ENCODE results near the gene SAG.

The SAG gene

DNA sequence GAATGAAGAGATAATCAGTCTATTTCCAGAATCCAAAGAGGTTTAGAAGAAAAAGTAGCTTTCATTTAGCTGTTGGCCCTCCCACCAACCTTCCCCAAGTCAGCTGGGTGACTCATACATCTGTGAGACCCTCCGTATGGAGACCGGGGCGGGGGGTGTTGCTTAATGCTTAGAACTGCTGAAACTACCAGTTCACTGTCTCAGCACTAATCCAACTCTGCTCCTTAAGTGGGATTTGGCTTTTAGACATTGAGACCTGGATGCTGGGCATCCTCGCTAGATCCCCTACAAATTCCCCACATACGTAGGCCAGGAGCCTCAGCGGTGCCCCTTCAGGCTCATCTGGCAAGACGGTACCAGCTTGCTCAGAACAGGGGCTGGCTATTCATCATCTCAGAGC is at the start of gene SAG:
Gene SAG, plus strand, starts transcription at position 252 of the 400 bp plus-strand sequence. CDS start 1,374 bp downstream, outside the sequence.
- no peak for FAIRE-seq
- no peak for DNase-seq (ENCODE audit: low spot score)

DNA sequence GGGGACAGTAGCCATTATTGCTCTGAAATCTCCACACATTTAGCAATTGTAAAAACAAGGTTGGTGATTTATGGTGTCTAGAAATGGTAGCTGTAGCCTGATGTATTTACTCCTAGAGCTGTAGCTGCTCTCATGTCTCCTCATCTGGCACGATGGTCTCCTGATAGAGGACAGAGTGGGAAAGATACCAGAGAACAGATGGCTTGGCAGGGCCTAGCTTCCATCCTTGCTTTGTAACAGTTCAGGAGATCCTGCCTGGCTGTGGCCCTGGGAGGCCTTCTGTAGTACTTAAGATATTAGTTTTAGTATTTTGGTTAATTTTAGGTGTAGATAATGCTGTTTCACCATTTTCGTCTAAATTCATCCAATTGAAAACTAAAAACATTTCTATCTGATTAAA is 49.4 kb upstream of the SAG start:
- DNase-seq (ENCODE audit: low spot score) (no peak), FAIRE-seq (no peak)

DNA sequence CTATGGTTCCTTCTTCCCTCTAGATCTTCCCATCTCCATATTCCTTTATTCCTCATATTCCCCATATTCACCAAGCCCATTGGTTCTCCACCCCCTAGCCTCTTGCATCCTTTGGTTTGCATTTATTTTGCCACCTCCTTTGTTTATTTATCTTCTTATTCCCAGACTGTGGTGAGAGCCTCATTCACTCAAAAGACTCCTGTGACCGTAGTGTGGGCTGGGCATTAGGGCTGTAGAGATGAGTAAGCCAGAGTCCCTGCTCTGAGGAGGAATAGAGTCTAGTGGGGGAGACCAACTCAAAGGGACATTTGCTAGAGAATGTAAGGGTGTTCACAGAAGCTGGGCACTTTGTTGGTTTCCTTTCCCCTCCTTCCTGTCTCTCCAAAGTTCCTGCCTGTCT is 47.9 kb upstream of the SAG start:
- DNase-seq (ENCODE audit: low spot score) (no peak), FAIRE-seq (no peak)

GRCh38 chr2:233260661-233261060 is 47.0 kb upstream of the SAG start:
- no peak for FAIRE-seq

GRCh38 chr2:233261819-233262555 is 45.6 kb upstream of the SAG start:
- FAIRE-seq (no peak), DNase-seq (ENCODE audit: low spot score) (no peak)

More at GRCh38 chr2:233260661-233261060, 47.0 kb upstream of the SAG start:
- no peak for DNase-seq (ENCODE audit: low spot score)

DNA sequence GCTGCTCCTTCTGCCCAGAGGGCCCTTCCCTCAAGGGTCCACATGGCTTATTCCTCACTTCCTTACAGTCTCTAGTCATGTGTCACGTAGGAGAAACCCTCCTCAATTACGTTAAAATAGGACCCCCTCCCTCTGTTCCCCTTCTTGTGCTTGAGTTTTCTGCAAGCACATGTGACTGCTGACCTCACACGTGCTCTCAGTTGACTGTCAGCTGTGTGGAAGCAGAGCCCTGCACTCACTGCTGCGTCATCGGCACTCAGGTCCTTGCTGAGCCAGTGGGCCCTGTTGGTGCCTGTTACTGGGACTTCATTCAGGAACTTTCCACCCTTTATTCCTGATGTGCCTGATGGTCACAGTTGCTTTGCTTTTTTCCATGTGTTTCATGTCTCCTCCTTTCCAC is 45.1 kb upstream of the SAG start:
- no peak for FAIRE-seq

DNA sequence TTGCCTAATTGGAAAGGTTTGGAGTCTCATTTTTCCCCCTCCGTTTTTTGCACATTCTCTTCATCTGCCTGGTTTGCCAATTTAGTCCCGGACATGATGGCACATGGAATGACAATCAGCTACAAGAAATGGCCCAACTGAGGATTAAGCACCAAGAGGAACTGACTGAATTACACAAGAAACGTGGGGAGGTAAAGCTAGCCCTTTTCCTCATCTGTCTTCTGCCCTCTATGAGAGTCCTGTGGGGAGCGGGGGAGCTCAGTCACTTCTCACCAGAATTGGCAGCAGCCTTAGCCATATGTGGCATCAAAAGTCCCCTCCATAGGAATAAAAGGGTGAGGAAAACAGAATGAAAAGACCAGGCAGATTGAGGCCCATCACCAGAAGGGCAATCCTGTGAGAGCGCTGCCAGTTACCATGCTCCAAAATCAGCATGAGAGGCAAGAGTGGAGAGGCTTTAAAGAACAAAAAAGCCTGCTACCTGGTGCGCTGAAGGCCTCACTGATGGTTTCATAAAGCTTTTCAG is 44.5 kb upstream of the SAG start:
- no peak for DNase-seq (ENCODE audit: low spot score)
- no peak for FAIRE-seq

More for the DNA sequence above, 45.1 kb upstream of the SAG start:
- no peak for DNase-seq (ENCODE audit: low spot score)

DNA sequence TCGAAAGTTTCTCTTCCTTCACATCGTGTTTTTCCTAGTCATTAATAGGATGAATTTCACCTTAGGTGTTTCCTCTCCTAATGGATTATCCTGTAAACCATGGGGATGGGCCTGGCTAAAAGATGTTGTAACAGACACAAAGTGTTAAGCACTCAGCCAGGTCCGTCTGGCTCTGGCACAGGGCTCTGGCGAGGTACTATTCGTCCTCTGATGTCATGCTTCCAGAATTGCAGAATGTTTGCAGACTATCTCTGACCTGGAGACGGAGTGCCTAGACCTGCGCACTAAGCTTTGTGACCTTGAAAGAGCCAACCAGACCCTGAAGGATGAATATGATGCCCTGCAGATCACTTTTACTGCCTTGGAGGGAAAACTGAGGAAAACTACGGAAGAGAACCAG is 42.9 kb upstream of the SAG start:
- DNase-seq (ENCODE audit: low spot score) (no peak), FAIRE-seq (no peak)

- no peak for DNase-seq (ENCODE audit: low spot score)
- no peak for FAIRE-seq
Observed at GRCh38 chr2:233265899-233266431, 41.7 kb upstream of the SAG start.

GRCh38 chr2:233266481-233266880 is 41.1 kb upstream of the SAG start:
- DNase-seq (ENCODE audit: low spot score) = no peak
- FAIRE-seq = no peak

DNA sequence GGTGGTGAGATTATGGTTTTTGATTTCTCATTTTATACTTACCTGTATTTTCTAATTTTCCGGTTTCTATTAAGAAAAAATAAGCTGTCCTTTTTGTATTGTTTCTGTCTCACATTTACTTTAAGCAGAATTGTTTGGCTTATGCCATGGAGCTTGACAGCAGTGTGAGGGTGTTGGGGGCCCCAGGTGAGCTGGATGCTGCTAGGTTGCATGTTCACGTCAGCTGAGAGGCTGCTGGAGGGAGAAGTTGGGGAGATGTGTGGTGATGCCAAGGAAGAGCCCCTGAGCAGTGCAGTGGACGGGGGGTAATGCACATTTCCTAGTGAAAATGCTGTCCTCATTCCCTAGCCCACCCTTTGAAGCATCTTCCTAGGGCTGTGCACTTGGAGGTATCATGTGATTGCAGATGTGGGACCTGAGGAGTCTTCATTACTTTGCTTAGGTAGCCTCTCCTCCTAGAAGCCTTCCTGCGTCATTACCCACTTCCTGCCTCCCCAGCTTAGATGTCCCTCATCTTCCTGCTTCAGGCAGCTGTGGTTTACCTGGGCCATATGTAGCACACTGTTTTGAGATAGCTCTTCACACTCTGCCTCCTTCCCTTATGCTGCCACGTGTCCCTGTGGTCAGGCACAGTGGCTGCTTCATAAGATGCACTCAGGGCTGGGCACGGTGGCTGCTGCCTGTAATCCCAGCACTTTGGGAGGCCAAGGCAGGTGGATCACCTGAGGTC is 39.9 kb upstream of the SAG start:
- FAIRE-seq (no peak), DNase-seq (ENCODE audit: low spot score) (no peak)

- DNase-seq (ENCODE audit: low spot score) (no peak), FAIRE-seq (no peak)
Observed at GRCh38 chr2:233270366-233270765, 37.2 kb upstream of the SAG start.

GRCh38 chr2:233270951-233271350 is 36.7 kb upstream of the SAG start:
- FAIRE-seq (no peak), DNase-seq (ENCODE audit: low spot score) (no peak)

DNA sequence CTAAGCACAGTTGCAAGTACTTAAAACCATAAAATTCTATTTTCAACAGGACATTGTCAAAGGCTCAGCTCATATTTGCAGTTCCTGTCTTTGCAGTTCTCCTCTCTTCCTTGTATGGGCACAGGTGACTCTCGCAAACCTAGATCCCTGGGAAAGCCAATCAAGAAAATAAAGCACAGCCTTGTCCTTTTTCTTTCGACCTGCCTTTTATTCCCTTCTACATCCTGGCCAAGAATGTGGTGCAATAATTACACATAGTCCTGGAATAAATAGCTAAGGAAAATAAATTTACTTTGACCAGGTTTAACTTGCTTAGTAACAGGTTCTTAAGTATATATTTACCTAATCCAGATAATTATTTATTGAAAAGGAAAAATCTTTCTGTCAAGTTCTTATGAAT is 35.9 kb upstream of the SAG start:
- DNase-seq (ENCODE audit: low spot score) = no peak
- no peak for FAIRE-seq

- no peak for DNase-seq (ENCODE audit: low spot score)
- no peak for FAIRE-seq
Observed at GRCh38 chr2:233273120-233273519, 34.5 kb upstream of the SAG start.

GRCh38 chr2:233275223-233275622 is 32.4 kb upstream of the SAG start:
- FAIRE-seq = no peak
- DNase-seq (ENCODE audit: low spot score) = no peak

DNA sequence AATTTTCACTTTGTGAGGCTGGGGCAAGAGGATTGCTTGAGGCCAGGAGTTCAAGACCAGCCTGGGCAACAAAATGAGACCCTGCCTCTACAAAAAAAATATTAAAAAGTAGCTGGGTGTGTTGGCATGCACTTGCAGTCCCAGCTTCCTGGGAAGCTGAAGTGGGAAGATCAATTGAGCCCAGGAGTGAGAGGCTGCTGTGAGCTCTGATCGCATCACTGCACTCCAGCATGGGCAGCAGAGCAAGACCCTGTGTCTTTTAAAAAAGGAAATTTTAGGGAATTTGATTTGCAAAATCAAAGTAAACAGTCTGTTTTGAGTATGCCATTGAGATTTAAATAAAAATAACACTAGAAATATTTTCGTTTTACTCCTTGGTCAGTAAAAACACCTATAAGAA is 28.7 kb upstream of the SAG start:
- FAIRE-seq (no peak), DNase-seq (ENCODE audit: low spot score) (no peak)

GRCh38 chr2:233280114-233280693 is 27.4 kb upstream of the SAG start:
- DNase-seq (ENCODE audit: low spot score) (no peak), FAIRE-seq (no peak)

DNA sequence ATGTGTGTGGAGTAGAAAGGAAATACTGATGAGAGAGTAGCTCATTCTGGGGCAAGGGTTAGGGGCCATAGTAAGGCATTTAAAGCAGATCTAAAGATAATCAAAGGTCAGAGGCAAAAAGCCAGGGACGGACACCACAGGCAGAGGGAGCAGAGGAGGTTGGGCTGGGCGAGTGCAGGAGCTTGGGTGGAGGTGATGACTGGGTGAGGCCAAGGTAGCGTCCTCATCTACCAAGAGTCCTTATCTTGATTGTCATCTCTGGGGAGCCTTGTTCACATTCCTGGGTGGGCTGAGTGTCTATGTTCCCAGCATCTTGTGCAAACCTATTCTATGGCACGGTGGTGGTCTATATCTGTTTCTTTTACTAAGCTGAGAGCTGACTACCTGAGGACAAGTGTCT is 26.1 kb upstream of the SAG start:
- DNase-seq (ENCODE audit: low spot score) (no peak), FAIRE-seq (no peak)

- DNase-seq (ENCODE audit: low spot score) (no peak), FAIRE-seq (no peak)
Observed at GRCh38 chr2:233281992-233282603, 25.5 kb upstream of the SAG start.

DNA sequence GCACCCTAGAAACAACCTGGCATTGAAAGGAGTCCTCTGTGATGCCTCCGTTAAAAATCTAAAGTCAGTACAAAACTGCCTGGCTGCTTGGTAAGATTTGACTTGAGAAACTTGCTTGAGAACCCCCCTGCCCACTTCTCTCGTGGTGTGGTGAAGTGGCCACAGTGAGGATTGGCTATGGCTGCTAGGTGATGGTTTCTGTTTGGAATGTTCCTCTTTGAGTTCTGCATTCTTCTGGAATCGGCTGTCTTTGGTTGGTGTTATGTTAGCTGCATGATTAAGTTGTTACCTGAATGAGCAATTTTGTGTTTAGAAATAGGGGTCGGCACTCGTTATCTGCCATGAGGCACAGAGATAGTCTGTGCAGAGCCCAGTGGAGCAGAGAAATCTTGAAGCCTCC is 21.7 kb upstream of the SAG start:
- FAIRE-seq = no peak
- DNase-seq (ENCODE audit: low spot score) = no peak

DNA sequence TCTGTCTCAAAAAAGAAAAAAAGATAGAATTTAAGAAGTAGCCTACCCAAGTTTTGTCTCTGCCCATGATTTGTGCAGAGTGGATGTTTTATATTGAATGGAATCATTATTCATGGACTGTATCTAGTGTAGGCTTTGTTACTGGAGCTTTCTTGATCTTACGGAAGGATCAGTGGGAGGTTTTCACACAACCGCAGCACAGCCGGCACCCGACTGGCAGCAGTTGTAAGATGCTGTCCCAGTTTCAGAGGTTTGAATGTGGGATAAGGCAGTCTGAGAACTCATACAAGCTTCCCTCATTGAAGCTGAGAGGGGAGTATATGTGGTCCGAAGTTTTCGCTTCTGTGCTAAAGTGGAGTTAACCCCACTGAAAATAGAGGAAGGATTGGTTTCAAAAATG is 19.7 kb upstream of the SAG start:
- DNase-seq (ENCODE audit: low spot score) (no peak), FAIRE-seq (no peak)
